Ishikawa (cell line): ENCODE measurements around the gene PTPN6.

Experiments
- CEBPB ChIP-seq: IDR thresholded peaks from 2 replicates; pipeline ENCODE4 v1.6.1; 2012
- CREB1 ChIP-seq: IDR thresholded peaks from 2 replicates; pipeline ENCODE4 v1.6.1; 2012; ENCODE audit warnings: low read depth
- EGR1 ChIP-seq: IDR thresholded peaks from 2 replicates; pipeline ENCODE4 v1.6.1; 2012
- EP300 ChIP-seq: IDR thresholded peaks from 2 replicates; pipeline ENCODE4 v1.6.1; 2012; ENCODE audit warnings: borderline replicate concordance
- FOXM1 ChIP-seq: IDR thresholded peaks from 2 replicates; pipeline ENCODE4 v1.6.1; 2012; ENCODE audit warnings: low read depth, borderline replicate concordance
- NFIC ChIP-seq: IDR thresholded peaks from 2 replicates; pipeline ENCODE4 v1.6.1; 2012
- RAD21 ChIP-seq: IDR thresholded peaks from 2 replicates; pipeline ENCODE4 v1.6.1; 2012; ENCODE audit warnings: low read depth
- TAF1 ChIP-seq: IDR thresholded peaks from 2 replicates; pipeline ENCODE4 v1.6.1; 2012; ENCODE audit warnings: low read depth, mild to moderate bottlenecking
- TEAD4 ChIP-seq: IDR thresholded peaks from 2 replicates; pipeline ENCODE4 v1.6.1; 2012
- TF ChIP-seq, protein P1 (sequence below): IDR thresholded peaks from 2 replicates; pipeline ENCODE4 v1.6.1; 2012
- TF ChIP-seq, protein P2 (sequence below): IDR thresholded peaks from 2 replicates; pipeline ENCODE4 v1.6.1; 2012
- TF ChIP-seq, protein P3 (sequence below): IDR thresholded peaks from 2 replicates; pipeline ENCODE4 v1.6.1; 2012; ENCODE audit warnings: low read depth, mild to moderate bottlenecking

DNA sequence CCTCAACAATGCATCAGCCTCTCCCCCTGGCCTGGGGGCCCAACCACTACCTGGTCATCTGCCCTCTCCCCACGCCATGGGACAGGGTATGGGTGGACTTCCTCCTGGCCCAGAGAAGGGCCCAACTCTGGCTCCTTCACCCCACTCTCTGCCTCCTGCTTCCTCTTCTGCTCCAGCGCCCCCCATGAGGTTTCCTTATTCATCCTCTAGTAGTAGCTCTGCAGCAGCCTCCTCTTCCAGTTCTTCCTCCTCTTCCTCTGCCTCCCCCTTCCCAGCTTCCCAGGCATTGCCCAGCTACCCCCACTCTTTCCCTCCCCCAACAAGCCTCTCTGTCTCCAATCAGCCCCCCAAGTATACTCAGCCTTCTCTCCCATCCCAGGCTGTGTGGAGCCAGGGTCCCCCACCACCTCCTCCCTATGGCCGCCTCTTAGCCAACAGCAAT, 14.9 kb upstream of the PTPN6 start:
- TF ChIP-seq CEBPB (no peak), NFIC (no peak), EGR1 (no peak), TAF1 (no peak), RAD21 (no peak), FOXM1 (no peak), TEAD4 (no peak), EP300 (no peak), CREB1 (no peak)
- TF ChIP-seq, protein P1, sequence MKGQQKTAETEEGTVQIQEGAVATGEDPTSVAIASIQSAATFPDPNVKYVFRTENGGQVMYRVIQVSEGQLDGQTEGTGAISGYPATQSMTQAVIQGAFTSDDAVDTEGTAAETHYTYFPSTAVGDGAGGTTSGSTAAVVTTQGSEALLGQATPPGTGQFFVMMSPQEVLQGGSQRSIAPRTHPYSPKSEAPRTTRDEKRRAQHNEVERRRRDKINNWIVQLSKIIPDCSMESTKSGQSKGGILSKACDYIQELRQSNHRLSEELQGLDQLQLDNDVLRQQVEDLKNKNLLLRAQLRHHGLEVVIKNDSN = no peak
- TF ChIP-seq, protein P2, sequence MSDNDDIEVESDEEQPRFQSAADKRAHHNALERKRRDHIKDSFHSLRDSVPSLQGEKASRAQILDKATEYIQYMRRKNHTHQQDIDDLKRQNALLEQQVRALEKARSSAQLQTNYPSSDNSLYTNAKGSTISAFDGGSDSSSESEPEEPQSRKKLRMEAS = no peak
- TF ChIP-seq, protein P3, sequence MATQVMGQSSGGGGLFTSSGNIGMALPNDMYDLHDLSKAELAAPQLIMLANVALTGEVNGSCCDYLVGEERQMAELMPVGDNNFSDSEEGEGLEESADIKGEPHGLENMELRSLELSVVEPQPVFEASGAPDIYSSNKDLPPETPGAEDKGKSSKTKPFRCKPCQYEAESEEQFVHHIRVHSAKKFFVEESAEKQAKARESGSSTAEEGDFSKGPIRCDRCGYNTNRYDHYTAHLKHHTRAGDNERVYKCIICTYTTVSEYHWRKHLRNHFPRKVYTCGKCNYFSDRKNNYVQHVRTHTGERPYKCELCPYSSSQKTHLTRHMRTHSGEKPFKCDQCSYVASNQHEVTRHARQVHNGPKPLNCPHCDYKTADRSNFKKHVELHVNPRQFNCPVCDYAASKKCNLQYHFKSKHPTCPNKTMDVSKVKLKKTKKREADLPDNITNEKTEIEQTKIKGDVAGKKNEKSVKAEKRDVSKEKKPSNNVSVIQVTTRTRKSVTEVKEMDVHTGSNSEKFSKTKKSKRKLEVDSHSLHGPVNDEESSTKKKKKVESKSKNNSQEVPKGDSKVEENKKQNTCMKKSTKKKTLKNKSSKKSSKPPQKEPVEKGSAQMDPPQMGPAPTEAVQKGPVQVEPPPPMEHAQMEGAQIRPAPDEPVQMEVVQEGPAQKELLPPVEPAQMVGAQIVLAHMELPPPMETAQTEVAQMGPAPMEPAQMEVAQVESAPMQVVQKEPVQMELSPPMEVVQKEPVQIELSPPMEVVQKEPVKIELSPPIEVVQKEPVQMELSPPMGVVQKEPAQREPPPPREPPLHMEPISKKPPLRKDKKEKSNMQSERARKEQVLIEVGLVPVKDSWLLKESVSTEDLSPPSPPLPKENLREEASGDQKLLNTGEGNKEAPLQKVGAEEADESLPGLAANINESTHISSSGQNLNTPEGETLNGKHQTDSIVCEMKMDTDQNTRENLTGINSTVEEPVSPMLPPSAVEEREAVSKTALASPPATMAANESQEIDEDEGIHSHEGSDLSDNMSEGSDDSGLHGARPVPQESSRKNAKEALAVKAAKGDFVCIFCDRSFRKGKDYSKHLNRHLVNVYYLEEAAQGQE = no peak
